ENCODE results near the gene PABPN1. TPM values are rescaled to one million over a fixed set of nuclear protein-coding genes. Genes with fewer than 3 reads are reported as not detected.
A peak's percentile ranks its signal among the peaks of the same experiment; 100 is the strongest.

The PABPN1 gene
- total RNA-seq, 1 donor from 2014 or later = 354 TPM

DNA sequence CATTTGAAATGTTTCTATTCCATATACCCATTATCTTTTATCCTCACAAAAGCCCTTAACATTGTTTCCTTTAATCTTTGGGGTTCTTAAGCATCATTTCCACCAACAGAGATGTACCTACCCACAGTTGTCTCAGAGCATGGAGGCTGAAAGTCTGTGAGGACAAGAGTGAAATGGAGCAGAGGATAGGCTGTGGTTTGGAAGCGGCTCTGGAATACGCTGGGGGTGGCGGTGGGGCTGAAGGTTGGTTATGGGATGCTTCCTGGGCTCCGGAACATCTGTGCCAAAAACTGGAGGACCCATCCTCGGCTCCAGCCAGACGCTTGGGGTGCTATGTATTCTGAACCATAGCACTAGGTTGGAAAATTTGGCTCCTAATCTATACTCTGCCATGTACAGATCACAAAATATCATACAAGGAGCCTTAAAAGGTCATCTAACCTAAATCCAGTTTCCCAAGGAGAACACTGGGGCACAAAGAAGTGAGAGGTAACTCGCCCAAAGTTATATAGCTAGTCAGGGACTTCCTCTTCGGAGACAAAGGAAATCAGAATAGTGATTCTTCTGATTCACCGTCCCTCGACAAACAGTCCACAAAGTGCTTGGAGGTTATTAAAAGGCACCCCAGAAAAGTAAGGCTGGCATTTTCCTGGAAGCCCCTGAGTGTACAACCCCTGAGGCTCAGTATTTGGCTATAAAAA, 21.1 kb upstream of the PABPN1 start:
- no peak for TF ChIP-seq CTCF (IDR thresholded peaks at IDR 0.05; ENCODE audit: unreplicated experiment)
- Mint-ChIP-seq H3K4me3 (peak overlapping the region; percentile 91), H3K27ac (peak overlapping the region; percentile 99), H3K36me3 (no peaks in the 10 kb centered on the region), H3K9me3 (no peaks in the 10 kb centered on the region), H3K27me3 (ENCODE audit: low read depth) (peaks cover 1% of the 10 kb centered on the region), H3K4me1 (peaks cover 21% of the 10 kb centered on the region)
- DNase-seq (ENCODE audit: low spot score in 2 of 2, unreplicated experiment in 2 of 2) = no peak

DNA sequence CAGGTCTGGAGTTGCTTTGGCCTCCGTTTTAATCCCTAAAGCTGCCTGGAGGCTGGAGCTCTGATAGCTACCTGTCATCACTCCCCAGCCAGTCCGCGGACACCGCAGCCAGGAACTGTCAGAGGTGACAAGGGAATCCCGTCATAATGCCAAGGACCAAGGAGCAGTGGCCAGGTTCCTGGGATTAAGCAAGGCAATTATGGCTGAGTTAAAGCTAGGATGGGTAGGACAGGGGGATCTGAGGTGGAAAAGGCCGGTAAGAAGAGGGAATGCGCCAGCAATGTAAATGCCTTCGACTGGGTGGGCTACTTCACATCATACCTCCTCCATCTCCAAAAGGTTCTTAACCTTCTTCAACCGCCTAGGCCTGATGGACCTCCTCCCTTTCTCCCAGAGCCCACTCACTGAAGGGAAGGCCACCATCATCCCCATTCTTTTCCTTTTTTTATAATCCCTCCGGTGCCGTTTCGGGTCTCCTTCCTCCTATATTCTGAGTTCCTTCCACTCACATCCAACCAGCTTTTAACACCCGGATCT, 20.5 kb upstream of the PABPN1 start:
- DNase-seq (ENCODE audit: low spot score in 2 of 2, unreplicated experiment in 2 of 2) = no peak
- no peaks in the 10 kb centered on the region for H3K9me3 Mint-ChIP-seq
- peaks cover 22% of the 10 kb centered on the region for H3K4me1 Mint-ChIP-seq
- H3K36me3 Mint-ChIP-seq = no peaks in the 10 kb centered on the region
- no peak for TF ChIP-seq CTCF (IDR thresholded peaks at IDR 0.05; ENCODE audit: unreplicated experiment)
- H3K27ac Mint-ChIP-seq = peak overlapping the region; percentile 99
- peak overlapping the region; percentile 91 for H3K4me3 Mint-ChIP-seq
- no peaks in the 10 kb centered on the region for H3K27me3 Mint-ChIP-seq (ENCODE audit: low read depth)

DNA sequence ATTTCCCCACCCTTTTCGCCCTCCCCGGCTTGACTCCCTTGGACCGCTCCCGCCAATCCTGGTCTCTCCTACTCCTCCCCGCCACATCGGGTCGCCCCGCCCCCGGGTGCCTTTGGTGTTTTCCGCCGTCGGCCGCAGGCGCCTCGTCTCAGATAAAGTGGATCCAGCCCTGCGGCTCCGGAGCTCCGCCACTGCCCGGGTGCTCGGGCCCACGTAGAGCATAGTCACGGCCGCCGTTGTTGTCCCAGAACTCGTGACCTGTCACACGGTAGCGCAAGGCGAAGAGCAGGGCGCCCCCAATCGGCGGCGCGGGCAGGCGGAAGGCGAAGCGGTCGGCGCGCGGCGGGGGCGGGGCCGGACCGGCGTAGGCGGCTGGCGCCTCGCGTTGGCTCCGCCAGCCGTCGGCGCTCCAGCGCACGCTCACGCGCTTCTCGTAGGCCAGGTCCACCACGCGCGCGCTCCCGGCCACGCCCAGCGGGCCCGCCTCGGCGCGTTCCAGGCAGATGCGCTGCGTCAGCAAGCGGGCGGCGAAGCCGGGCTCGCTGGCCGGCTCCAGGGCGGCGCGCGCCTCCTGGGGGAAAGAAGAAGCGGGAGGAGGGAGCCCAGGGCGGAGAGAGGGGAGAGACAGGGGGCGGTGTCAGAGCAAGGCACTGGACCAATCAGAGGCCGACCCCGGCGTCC, 19.8 kb upstream of the PABPN1 start:
- peak overlapping the region; percentile 91 for H3K4me3 Mint-ChIP-seq
- no peaks in the 10 kb centered on the region for H3K9me3 Mint-ChIP-seq
- peak; percentile 42 for TF ChIP-seq CTCF (IDR thresholded peaks at IDR 0.05; ENCODE audit: unreplicated experiment)
- H3K27me3 Mint-ChIP-seq (ENCODE audit: low read depth) = no peaks in the 10 kb centered on the region
- H3K27ac Mint-ChIP-seq = peak overlapping the region; percentile 99
- H3K4me1 Mint-ChIP-seq = peaks cover 27% of the 10 kb centered on the region
- DNase-seq (ENCODE audit: low spot score in 2 of 2, unreplicated experiment in 2 of 2) = peak; percentile 97 to 98
- H3K36me3 Mint-ChIP-seq = no peaks in the 10 kb centered on the region

GRCh38 chr14:23301969-23302289, 19.3 kb upstream of the PABPN1 start:
- Mint-ChIP-seq H3K4me3 (peak overlapping the region; percentile 84), H3K27ac (peak overlapping the region; percentile 90), H3K36me3 (no peaks in the 10 kb centered on the region), H3K9me3 (no peaks in the 10 kb centered on the region), H3K4me1 (peaks cover 27% of the 10 kb centered on the region), H3K27me3 (ENCODE audit: low read depth) (no peaks in the 10 kb centered on the region)
- no peak for DNase-seq (ENCODE audit: low spot score in 2 of 2, unreplicated experiment in 2 of 2)
- no peak for TF ChIP-seq CTCF (IDR thresholded peaks at IDR 0.05; ENCODE audit: unreplicated experiment)

DNA sequence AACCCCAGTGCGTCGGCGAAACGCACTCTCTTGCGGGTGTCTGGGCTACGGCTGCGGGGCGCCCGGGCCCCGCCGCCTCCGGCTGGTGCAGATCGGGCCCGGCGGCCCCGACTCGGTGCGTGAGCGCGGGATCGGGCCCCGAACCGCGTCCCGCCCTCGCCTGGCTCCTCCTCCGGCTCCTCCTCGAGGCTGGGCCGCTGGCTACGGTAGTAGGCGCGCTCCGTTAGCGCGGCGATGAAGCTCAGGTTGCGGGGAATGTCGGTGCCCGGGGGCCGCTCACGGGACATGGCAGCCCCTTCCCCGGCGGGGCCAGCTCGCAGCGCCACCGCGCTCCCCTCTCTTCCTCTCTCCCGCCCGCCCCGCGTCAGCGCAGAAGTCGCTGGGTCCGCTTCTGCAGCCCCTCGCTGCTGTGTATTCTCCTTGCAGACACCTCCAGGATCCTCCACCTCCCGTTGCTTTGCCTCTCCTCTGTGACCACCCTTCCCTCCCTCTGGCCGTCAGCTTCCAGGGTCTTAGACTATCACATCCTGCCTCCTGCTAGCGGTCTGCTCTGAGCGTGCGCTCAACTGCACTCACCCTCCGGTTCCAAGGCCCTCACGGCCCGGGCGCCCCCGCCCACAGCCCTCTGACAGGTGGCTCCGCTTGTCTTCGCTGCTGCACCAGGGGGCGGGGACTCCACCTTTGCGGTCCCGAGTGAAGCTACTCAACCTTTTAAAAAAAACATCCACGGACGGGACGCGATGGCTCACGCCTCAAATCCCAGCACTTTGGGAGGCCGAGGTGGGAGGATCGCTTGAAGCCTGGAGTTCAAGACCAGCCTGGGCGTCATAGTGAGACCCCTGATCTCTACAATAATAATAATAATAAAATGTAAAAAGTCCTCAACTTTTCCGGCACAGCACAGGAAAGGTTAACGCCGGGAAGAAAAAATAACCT, 18.7 kb upstream of the PABPN1 start, which contains the start of gene PPP1R3E:
Gene PPP1R3E (minus strand): TSS at position 570 of the 936 bp plus-strand sequence. CDS start 283 bp downstream, at position 287.
- DNase-seq (ENCODE audit: low spot score in 2 of 2, unreplicated experiment in 2 of 2) = peak; percentile 47 to 67
- no peak for TF ChIP-seq CTCF (IDR thresholded peaks at IDR 0.05; ENCODE audit: unreplicated experiment)
- Mint-ChIP-seq H3K36me3 (no peaks in the 10 kb centered on the region), H3K4me3 (peak within 1 kb of the TSS; percentile 87), H3K4me1 (peaks cover 33% of the 10 kb centered on the region), H3K27me3 (ENCODE audit: low read depth) (no peaks in the 10 kb centered on the region), H3K27ac (peak within 1 kb of the TSS; percentile 97), H3K9me3 (no peaks in the 10 kb centered on the region)

Measured in mesothelial cell of epicardium (in vitro differentiated cells).